GM19351 (cell line): ENCODE data around the gene EYA3.

Experiments
- ATAC-seq: cut with Tn5 transposase; IDR thresholded peaks from one replicate; pipeline ENCODE4 v1.9.1; 2021; ENCODE audit warnings: mild to moderate bottlenecking, moderate library complexity; ENCODE audit not compliant: unreplicated experiment

Gene EYA3

DNA sequence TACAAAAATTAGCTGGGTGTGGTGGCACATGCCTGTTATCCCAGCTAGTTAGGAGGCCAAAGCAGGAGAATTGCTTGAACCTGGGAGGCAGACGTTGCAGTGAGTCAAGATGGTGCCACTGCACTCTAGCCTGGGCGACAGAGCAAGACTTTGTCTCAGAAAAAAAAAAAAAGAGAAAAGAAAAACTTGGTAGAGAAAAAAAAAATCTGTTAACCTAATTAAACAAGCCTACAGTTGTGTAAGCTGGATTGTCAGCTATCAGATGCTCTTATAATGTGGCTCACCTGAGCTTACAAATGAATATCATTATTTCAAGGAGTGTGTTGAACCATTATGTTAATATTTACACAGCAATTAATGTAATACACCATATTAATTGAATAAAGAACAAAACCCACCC is 26.4 kb upstream of the EYA3 start:
- ATAC-seq, result no peak

- ATAC-seq, result no peak
Measured at GRCh38 chr1:28113242-28113572, 24.8 kb upstream of the EYA3 start.

DNA sequence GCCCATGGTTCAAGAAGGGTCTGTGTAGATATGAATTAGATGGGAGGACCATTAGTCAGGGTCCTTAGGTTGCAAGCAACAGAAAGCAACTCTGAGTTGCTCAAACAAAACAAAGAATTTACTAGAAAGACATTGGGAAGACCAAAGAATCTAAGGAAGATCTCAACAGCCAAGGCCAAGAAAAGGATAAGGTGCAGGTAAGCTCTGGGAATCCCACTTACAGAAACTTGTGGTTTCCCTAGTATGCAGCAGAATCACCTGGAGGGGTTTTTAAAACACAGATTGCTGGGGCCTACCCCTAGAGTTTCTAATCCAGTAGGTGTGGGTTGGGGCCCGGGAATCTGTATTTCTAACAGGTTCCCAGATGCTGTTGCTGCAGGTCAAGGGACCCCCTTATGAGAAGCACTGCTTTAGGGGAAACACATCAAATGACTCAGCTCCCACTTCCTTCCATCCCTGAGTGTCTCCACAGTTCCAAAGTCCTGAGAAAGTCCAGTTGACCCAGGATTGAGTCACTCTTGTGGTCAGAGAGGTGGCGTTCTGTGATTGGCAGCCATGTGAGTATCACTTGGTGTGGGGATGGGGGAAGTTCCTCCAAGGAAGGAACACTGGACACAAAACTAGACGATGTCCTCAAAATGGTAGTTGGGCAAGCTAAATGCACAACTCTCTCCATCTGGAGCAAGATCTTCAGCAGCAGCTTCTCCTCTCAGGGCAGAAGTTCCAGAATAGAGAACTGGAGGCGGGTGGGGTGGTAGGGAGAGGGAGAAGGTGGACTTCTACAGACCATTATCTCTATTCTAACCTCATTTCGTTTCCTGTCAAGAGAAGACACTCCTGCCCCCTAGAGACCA is 24.2 kb upstream of the EYA3 start:
- ATAC-seq, result no peak

DNA sequence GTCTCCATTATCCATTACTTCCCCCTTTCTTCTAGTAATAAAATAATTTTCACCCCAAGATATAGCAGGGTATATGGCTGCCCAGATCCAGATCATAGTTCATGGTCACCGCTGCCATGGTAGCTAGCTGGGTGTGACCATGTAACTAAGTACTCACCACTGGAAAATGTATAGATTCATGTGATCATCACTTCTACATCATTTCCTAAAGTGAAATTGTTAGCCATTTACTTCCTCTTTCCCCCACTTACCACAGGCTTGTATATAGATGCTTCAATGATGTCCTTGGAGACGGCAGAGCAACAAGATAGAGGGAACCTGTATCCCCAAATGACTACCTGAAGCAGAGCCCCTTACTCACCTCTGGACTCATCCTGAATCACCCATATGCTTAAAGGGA is 22.7 kb upstream of the EYA3 start:
- ATAC-seq, result no peak

GRCh38 chr1:28110555-28110954 is 22.1 kb upstream of the EYA3 start:
- ATAC-seq, result no peak

GRCh38 chr1:28109639-28110038 is 21.2 kb upstream of the EYA3 start:
- ATAC-seq, result no peak

DNA sequence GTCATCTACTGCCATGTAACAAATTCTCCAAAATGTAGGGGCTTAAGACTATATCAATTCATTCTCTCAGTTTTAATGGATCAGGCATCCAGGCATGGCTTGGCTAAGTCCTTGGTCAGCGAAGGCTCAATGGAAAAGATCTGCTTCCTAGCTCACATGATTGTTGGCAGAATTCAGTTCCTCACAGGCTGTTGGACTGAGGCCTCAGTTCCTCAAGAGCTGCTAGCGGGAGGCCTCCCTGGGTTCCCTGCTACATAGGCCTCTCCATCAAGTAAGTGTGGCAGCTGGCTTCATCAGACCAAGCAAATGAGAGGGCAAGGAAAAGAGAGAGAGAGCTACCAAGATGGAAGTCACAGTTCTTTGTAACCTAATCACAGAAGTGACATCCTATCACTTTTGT is 19.6 kb upstream of the EYA3 start:
- no peak for ATAC-seq

GRCh38 chr1:28104866-28105467 is 16.6 kb upstream of the EYA3 start:
- no peak for ATAC-seq

DNA sequence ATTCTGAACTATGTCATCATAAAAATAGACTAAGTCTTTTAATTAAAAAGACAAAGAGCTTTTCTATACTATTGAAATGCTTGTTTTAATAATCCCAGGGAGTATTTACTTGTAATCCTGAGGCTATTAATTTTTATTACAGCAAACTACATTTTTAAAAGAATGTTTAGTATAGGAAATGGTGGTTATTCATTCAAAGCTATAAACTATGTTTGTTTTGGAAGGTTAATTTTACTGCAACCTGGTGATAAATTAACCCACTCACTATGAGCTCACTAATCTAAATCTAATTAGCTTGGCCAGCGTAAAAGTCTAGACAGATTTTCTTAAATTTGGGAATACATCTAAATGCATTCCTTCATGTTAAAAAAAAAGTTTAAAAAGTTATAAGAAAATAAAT is 13.8 kb upstream of the EYA3 start:
- no peak for ATAC-seq

DNA sequence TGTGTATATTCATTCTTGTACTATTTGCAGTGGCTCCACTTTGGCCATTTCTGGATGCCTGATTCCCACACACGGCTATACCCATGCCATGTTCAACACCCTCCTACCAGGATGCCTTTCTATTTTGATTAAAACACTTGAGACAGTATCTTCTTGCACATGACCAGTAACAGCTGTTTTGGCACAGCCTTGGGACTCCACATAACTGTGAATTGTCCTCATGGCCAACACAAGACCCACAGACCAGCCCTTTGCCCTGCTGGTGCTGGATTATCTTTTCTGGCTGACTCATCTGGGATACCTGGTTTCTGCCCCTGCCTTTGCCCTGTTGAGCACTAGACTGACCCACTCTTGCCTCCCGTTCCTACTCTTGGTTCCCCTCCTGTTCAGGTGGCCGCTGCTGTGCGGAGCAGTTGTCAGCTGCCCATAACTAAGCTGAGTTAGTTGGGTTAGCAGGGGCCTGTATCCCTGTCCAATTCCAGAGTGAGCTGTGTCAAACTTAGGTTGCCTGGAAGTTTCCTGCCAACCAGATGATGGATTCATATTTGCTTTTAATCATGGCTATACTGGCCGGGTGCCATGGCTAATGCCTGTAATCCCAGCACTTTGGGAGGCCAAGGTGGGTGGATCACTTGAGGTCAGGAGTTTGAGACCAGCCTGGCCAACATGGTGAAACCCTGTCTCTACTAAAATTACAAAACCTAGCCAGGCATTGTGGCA is 10.8 kb upstream of the EYA3 start:
- ATAC-seq, result no peak

DNA sequence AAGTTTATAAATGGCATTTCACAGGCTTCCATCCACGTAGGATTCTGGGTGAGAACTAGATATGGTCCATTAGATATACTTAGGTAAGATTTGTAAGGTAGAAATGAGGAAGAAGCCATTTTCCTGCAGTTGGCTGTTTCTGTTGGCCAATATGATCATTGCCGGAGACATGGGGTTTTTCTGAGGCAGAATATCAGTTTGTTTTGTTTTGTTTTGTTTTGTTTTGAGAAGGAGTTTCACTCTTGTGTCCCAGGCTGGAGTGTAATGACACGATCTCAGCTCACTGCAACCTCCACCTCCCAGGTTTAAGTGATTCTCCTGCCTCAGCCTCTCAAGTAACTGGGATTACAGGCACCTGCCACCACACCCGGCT is 8.7 kb upstream of the EYA3 start:
- no peak for ATAC-seq

GRCh38 chr1:28096210-28097099 is 8.0 kb upstream of the EYA3 start:
- ATAC-seq, result no peak

GRCh38 chr1:28091043-28091781 is 2.8 kb upstream of the EYA3 start:
- no peak for ATAC-seq

DNA sequence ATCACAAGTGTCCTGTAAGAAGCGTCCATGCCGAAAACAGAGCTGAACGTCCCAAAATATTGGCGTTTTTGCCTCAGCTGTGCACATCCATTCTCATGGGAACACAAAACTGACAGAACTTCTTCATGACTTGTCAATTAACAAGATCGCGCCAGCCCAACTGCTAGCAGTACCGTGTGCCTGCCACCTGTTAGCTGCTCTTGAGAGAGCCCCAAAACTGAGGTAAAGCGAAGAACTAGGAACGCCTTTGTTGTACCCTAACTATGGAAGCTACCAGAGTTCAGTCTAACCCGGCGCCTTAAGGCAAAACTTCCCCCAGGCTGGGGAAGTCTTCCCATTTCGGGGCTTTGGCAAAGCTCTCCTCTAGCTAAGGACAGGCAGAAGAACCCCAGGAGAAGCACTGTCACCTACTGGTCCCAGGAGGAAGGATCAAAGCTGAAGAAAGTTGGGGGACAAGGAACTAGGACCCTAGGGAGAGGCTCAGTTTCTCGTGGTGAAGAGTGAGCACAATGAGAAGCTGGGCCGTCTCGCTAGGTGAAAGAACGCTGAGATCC is 719 bp downstream of the EYA3 start:
- ATAC-seq, result no peak

DNA sequence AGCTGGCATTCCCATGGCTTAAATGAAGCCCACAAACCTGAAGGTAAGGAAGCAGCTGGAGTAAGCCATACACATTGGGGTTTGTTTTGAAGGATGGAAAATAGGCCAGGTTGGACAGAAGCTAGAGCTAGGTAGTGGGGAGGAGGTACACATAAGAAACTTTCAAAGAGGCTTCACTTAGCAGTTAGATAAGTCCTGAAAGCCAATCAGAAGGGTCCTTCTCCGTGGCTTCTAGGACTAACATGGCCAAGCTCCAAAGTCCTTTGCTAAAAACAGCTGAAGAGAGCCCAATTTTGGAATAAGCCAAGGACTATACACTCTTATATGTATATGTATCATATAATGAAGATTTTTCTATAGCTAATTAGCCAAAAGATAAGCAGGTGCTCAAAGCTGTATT is 1.8 kb downstream of the EYA3 start:
- ATAC-seq, result no peak

DNA sequence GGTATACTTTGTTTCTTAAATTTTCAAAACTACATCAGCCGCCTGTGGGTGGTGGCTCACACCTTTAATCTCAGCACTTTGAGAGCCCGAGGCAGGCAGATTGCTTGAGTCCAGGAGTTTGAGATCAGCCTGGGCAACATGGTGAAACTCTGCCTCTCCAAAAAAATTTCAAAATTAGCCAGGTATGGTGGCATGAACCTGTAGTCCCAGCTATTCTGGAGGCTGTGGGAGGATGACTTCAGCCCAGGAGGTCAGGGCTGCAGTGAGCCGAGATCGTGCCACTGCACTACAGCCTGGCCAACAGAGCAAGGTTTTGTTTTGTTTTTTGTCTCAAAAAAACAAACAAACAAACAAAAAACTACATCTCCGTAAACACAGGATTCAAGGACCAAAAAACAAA is 3.3 kb downstream of the EYA3 start:
- no peak for ATAC-seq

- no peak for ATAC-seq
Measured at GRCh38 chr1:28083876-28084275, 4.5 kb downstream of the EYA3 start.

GRCh38 chr1:28078680-28079626 is 9.5 kb downstream of the EYA3 start:
- ATAC-seq, result no peak

DNA sequence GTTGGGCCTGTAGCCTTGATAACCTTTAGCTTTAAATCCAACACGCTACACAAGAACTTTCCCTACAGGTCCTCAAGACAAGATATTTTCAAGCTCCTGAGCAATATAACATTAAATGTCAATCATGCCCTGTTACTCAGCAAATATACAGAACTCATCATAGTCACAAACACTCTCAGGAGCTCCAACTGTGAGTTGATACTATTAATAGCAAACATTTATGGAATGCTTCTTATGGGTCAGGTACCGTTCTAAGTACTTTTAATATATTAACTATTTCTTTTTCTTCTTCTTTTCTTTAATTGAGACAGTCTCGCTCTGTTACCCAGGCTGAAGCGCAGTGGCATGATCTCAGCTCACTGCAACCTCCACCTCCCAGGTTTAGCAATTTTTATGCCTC is 10.1 kb downstream of the EYA3 start:
- no peak for ATAC-seq
